Kidney epithelial cell (primary cell): ENCODE data around the gene AKR7A3. TPM values are rescaled to one million over a fixed set of nuclear protein-coding genes. Genes with fewer than 3 reads are reported as not detected.

ENCODE experiments used
- DNase-seq: peaks from one replicate; pipeline ENCODE4 v3.0.0-alpha.2; 2010; ENCODE audit warnings: low read depth
- H3K27me3 ChIP-seq: 2 replicates; pipeline ENCODE4 v1.6.0; 2011; ENCODE audit warnings: low read length; ENCODE audit not compliant: control insufficient read depth, insufficient read depth
- H3K36me3 ChIP-seq: 2 replicates; pipeline ENCODE4 v1.5.1; 2011; ENCODE audit warnings: low read length; ENCODE audit not compliant: control insufficient read depth, insufficient read depth
- H3K4me3 ChIP-seq: 2 replicates; pipeline ENCODE4 v1.5.1; 2011; ENCODE audit warnings: low read depth, mild to moderate bottlenecking, control low read depth, low read length
- total RNA-seq: library from RNA; depleted of rRNA; stranded (reverse); fragments of >200 nt; gene quantifications from 2 replicates; pipeline ENCODE4 v1.2.3, GENCODE V29; 2015
- TF ChIP-seq, protein P1 (sequence below): IDR thresholded peaks from 2 replicates; pipeline ENCODE4 v1.5.1; 2011; ENCODE audit warnings: mild to moderate bottlenecking, moderate library complexity, low read length, control low read depth, inconsistent platforms; ENCODE audit not compliant: insufficient read depth, poor library complexity, severe bottlenecking

The AKR7A3 gene
- total RNA-seq, 1 donor from 2014 or later: 0.33 TPM

DNA sequence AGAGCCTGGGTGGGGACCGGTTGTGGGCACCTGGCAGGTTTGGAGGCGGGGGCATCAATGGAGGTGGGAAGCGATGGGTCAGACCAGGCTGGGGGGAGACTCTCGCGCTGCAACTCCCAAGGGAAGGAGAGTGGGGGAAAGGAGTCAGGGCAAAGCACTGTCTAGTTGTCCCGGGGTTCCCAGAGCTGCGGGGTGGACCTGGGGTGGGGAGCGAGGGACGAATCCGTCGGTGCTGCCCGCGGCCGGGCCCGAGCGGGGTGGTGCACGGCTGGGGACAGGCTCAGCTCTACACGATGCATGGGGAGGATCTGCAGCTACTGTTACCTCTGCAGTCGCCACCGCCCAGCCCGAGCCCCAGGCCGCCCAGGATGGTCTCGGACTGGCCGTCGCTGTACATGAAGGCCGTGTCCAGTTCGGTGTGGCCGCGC, 22.9 kb upstream of the AKR7A3 start:
- TF ChIP-seq, protein P1, sequence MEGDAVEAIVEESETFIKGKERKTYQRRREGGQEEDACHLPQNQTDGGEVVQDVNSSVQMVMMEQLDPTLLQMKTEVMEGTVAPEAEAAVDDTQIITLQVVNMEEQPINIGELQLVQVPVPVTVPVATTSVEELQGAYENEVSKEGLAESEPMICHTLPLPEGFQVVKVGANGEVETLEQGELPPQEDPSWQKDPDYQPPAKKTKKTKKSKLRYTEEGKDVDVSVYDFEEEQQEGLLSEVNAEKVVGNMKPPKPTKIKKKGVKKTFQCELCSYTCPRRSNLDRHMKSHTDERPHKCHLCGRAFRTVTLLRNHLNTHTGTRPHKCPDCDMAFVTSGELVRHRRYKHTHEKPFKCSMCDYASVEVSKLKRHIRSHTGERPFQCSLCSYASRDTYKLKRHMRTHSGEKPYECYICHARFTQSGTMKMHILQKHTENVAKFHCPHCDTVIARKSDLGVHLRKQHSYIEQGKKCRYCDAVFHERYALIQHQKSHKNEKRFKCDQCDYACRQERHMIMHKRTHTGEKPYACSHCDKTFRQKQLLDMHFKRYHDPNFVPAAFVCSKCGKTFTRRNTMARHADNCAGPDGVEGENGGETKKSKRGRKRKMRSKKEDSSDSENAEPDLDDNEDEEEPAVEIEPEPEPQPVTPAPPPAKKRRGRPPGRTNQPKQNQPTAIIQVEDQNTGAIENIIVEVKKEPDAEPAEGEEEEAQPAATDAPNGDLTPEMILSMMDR: no peak
- DNase-seq: no peak
- peaks cover 3% of the 10 kb centered on the region for H3K36me3 ChIP-seq
- H3K27me3 ChIP-seq: no peaks in the 10 kb centered on the region
- peak overlapping the region; percentile 57 for H3K4me3 ChIP-seq

DNA sequence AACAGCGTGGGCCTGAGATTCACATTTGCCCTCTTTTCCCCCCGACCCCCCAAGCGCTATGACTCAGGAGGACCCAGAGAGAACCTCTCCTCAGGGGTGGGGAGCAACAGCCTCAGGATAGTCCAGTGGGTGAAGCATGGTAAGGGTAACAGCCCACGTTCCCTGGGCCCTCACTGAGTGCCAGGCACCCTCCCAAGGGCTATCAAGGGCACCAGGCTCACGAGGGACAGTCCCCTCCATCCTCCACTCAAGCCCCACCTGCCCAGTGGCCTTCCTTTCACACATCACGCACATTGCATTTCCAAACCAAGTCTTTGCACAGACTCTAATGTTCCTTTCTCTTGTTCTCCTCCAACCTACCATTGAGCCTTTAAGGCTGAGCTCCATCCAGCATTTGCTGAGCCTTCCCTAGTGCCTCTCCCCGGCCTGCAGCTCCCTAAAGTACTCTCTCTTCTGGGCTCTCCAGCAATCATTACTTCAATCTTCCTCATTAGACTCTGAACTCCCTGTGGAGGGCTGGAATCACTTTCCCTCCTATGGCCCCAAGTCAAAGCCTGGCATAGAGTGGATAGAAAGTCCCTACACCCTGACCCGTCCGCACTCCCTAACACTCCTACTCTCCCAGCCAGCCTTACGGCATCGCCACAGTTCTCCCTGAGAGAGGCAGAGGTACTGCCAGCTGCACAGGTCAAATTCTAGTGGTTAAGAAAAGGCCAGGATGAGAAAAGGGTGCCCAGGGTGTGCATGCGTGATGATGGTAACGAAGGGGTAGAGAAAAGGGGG, 22.3 kb upstream of the AKR7A3 start:
- H3K27me3 ChIP-seq: no peaks in the 10 kb centered on the region
- H3K4me3 ChIP-seq: peak overlapping the region; percentile 57
- TF ChIP-seq, protein P1: no peak
- H3K36me3 ChIP-seq: peaks cover 3% of the 10 kb centered on the region
- no peak for DNase-seq

DNA sequence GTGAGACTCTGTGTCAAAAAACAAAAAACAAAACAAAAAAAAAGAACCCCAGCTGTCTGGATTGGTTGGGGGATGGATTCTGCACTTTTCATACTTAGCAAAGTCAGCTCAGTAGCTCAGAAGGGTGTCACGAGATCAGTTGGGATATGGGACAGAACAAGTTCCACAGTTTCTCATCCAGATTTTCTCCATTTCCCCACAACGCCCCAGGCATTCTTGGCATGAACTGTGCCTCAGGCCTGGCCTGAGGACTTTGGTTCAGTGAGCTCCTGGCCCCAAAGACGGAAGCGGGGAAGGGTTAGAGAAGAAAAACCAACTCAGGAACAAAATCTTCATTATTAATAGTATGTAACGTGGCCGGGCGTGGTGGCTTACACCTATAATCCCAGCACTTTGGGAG, 21.5 kb upstream of the AKR7A3 start:
- no peak overlapping the region for H3K4me3 ChIP-seq
- peaks cover 3% of the 10 kb centered on the region for H3K36me3 ChIP-seq
- no peak for DNase-seq
- H3K27me3 ChIP-seq: no peaks in the 10 kb centered on the region
- TF ChIP-seq, protein P1: no peak

DNA sequence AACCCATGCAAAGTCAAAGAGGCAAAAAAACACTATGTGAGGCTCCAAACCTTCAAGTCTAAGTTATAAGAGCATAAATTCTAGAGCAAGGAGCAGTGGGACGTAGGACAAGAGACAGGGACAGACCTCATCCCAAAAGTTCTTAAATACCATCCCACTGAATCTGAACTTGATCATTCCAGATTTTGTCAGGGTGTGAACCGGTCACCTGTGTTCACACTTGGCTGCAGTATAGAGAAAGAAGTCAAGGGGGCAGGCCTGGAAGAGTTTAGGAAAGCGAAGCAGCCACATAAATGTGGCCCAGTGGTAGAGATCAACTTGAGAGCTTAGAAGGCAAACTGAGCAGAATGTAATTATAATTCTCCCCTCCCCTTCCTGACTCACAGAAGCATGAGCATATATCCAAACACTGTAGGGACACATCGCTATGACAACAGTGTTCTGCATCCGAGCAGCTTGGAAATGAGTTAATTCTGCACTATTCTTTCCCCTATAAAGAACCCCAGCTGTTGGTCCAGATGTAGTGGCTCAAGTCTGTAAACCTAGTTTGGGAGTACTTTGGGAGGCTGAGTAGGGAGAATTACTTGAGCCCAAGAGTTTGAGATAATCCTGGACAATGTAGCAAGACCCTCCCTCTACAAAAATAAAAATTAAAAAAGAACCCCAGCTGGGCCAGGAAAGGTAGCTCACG, 20.7 kb upstream of the AKR7A3 start:
- no peak for DNase-seq
- TF ChIP-seq, protein P1: no peak
- no peak overlapping the region for H3K4me3 ChIP-seq
- H3K36me3 ChIP-seq: peaks cover 3% of the 10 kb centered on the region
- no peaks in the 10 kb centered on the region for H3K27me3 ChIP-seq

DNA sequence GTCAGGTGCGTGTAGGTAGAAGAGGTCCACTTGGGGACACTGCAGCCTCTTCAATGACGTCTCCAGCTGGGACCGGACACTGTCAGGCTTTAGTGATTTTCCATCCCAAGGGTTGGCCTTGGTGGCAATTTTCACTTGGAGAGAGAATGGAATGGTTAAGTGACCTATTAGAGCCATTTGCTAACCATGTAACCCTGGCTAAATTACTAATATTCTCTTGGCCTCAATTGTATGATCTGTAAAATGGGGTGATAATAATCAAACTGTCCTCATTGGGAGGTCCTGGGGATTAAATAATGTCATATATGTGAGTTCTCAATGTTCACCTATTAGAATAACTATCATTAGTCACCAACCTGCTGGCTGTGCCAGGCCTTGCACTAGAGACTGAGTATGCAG, 19.9 kb upstream of the AKR7A3 start:
- peaks cover 3% of the 10 kb centered on the region for H3K36me3 ChIP-seq
- H3K27me3 ChIP-seq: no peaks in the 10 kb centered on the region
- no peak for DNase-seq
- no peak overlapping the region for H3K4me3 ChIP-seq
- TF ChIP-seq, protein P1: no peak
